DMS153 treated with DMSO at 0.1 percent for 48 hours (cell line): ENCODE results near the gene KLHDC1.
"Not testable (repeated sequence)": the region's sequence is repeated elsewhere in the genome, so short reads cannot be mapped to it uniquely, and the experiment has no call there.

Experiments used
- DNase-seq: peaks from one replicate; lab custom pipeline; 2025; ENCODE audit not compliant: unreplicated experiment; lab: John Stamatoyannopoulos, UW

KLHDC1 gene

GRCh38 chr14:49781040-49781439, 88.1 kb downstream of the KLHDC1 start:
- not testable (repeated sequence) for DNase-seq

DNA sequence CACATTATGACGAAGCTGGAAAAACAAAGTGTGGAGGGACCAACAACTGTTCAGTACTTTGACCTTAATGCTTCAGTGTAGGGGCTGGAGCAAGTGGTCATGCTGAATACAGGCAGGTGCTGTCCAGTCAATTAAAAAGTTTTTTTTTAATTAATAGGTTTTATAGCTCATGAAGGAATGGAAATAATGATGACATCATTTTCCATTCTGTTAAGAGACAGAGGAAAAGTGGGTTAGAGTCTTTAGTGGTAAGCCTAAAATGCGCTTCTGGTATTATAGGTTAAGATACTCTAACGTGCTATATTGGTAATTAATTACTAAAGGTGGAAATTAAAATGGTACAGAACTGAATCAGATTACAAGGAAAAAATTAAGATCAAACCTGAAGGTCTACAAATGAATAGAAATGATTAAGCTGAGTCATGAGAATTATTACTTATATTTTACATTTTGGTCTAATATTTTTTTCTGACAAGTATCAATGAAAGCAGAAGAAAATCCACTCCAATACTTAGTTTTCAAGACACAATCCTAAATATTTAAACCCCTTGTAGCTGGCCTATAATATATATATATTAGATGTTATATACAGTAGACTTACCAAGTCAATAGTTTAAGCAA, 90.6 kb downstream of the KLHDC1 start:
- DNase-seq = no peak

- DNase-seq = no peak
Observed at GRCh38 chr14:49786315-49786714, 93.4 kb downstream of the KLHDC1 start.

GRCh38 chr14:49792618-49793017, 99.7 kb downstream of the KLHDC1 start:
- DNase-seq = no peak

- no peak for DNase-seq
Observed at GRCh38 chr14:49796025-49796424, 103.1 kb downstream of the KLHDC1 start.
